Peyer's patch (tissue), 4 donors: ENCODE data around the gene CGRRF1. TPM values are rescaled to one million over a fixed set of nuclear protein-coding genes. Genes with fewer than 3 reads are reported as not detected.
A peak's percentile ranks its signal among the peaks of the same experiment; 100 is the strongest.

Experiments used
- DNase-seq, 3 donors: peaks; one replicate each; pipeline ENCODE4 v3.0.0-alpha.2; 2017 to 2019
- H3K27ac ChIP-seq, 4 donors: fragments of 200-600 bp; sonication (generic); one replicate each; pipeline ENCODE4 v1.5.1; 2016 to 2019
- H3K27me3 ChIP-seq, 2 donors: fragments of 200-600 bp; sonication (generic); one replicate each; pipeline ENCODE4 v1.5.1; 2019
- H3K36me3 ChIP-seq, 3 donors: fragments of 200-600 bp; sonication (generic); one replicate each; pipeline ENCODE4 v1.5.1; 2016 to 2019
- H3K4me1 ChIP-seq, 4 donors: fragments of 200-600 bp; sonication (generic); one replicate each; pipeline ENCODE4 v1.5.1; 2016 to 2019
- H3K4me3 ChIP-seq, 4 donors: fragments of 200-600 bp; sonication (generic); 1 replicate in 3 of 4; 2 replicates in 1 of 4; pipeline ENCODE4 v1.5.1; 2016 to 2019; ENCODE audit warnings: mild to moderate bottlenecking in 1 of 4
- H3K9me3 ChIP-seq, 4 donors: fragments of 200-600 bp; sonication (generic); one replicate each; pipeline ENCODE4 v1.5.1; 2016 to 2019; ENCODE audit warnings: mild to moderate bottlenecking in 1 of 4
- POLR2A ChIP-seq, 2 donors: fragments of 450-650 bp; IDR thresholded peaks; one replicate each; pipeline ENCODE4 v1.5.1; 2017; ENCODE audit warnings: antibody characterized with exemption in 2 of 2, mild to moderate bottlenecking in 2 of 2, moderate library complexity in 2 of 2
- total RNA-seq, 4 donors: library from RNA; depleted of rRNA; stranded (reverse); fragments of >200 nt; gene quantifications; one replicate each; pipeline ENCODE4 v1.1.0, GENCODE V29; 2016
- TF ChIP-seq, protein P1 (sequence below), 6 experiments: fragments of 450-650 bp in 4 of 6; fragments of 200-600 bp in 2 of 6; sonication (generic) in 1 of 6; IDR thresholded peaks; one replicate each; pipeline ENCODE4 v1.5.1; 2017 to 2019; ENCODE audit warnings: antibody characterized with exemption in 6 of 6, mild to moderate bottlenecking in 3 of 6, moderate library complexity in 1 of 6

Gene CGRRF1
- total RNA-seq, 4 donors from 2014 or later = 11.6 to 26.8 (median 19.0) TPM

DNA sequence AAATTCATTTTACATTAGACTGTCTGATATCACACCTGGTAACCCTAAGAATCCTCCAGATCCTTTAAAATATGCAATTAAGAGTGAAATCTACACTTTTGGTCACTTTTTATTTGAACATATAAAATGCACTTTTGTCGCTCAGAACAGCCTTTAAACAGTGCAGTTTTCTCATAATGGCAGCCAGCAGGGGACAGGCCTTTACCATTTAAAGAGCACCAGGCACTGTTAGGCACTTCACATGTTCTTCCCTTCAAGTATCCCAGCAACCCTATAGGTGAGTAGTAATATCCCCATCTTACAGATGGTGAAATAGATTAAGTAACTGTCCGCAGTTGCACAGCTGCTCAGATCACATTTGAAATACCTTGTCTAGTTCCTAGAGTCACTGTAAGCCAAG is 45.9 kb downstream of the CGRRF1 start:
- H3K27me3 ChIP-seq = peaks cover 0 to 3% of the 10 kb centered on the region in 2 donors
- no peak for DNase-seq
- no peak overlapping the region for H3K4me3 ChIP-seq
- H3K27ac ChIP-seq = no peak overlapping the region
- H3K36me3 ChIP-seq = no peaks in the 10 kb centered on the region
- H3K9me3 ChIP-seq = no peaks in the 10 kb centered on the region
- TF ChIP-seq POLR2A (IDR thresholded peaks at IDR 0.05) = no peak
- TF ChIP-seq, protein P1, sequence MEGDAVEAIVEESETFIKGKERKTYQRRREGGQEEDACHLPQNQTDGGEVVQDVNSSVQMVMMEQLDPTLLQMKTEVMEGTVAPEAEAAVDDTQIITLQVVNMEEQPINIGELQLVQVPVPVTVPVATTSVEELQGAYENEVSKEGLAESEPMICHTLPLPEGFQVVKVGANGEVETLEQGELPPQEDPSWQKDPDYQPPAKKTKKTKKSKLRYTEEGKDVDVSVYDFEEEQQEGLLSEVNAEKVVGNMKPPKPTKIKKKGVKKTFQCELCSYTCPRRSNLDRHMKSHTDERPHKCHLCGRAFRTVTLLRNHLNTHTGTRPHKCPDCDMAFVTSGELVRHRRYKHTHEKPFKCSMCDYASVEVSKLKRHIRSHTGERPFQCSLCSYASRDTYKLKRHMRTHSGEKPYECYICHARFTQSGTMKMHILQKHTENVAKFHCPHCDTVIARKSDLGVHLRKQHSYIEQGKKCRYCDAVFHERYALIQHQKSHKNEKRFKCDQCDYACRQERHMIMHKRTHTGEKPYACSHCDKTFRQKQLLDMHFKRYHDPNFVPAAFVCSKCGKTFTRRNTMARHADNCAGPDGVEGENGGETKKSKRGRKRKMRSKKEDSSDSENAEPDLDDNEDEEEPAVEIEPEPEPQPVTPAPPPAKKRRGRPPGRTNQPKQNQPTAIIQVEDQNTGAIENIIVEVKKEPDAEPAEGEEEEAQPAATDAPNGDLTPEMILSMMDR (IDR thresholded peaks at IDR 0.05) = no peak
- no peaks in the 10 kb centered on the region for H3K4me1 ChIP-seq

DNA sequence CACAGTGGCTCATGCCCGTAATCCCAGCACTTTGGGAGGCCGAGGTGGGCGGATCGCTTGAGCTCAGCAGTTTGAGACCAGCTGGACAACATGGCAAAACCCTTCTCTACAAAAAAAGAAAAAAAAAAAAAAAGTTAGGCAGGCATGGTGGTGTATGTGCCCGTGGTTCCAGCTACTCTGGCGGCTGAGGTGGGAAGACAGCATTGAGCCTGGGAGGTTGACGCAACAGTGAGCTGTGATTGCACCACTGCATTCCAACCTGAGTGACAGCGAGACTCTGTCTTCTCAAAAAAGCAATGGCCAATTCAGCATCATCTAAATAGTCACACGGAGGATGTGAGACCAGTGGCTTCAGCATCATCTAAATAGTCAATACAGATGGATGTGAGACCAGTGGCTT is 46.8 kb downstream of the CGRRF1 start:
- TF ChIP-seq, protein P1 (IDR thresholded peaks at IDR 0.05) = no peak
- no peak for TF ChIP-seq POLR2A (IDR thresholded peaks at IDR 0.05)
- no peaks in the 10 kb centered on the region for H3K9me3 ChIP-seq
- no peaks in the 10 kb centered on the region for H3K4me1 ChIP-seq
- no peak overlapping the region for H3K27ac ChIP-seq
- DNase-seq = no peak
- H3K4me3 ChIP-seq = no peak overlapping the region
- no peaks in the 10 kb centered on the region for H3K36me3 ChIP-seq
- peaks cover 0 to 3% of the 10 kb centered on the region in 2 donors for H3K27me3 ChIP-seq

DNA sequence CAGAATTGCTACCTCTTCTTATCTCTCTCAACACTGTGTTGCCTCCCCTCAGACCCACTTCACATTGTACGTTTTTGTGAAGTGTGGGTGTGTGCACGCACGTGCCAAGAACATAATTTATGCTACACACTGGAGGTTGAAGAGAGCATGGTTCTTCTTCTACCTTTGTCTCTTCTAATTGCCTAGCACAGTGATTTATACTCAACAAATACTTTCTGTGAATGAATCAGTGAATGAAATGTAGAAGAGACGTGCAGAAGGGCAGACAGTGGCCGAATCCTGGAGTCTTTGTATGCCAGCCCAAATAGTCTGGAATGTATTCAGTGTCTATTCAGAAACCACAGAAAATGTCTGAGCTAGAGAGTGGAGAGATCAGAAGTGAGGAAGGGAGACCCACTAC is 52.6 kb downstream of the CGRRF1 start:
- Histone ChIP-seq H3K9me3 (no peaks in the 10 kb centered on the region), H3K4me3 (no peak overlapping the region), H3K36me3 (no peaks in the 10 kb centered on the region), H3K4me1 (peaks cover 0 to 8% (median 1%) of the 10 kb centered on the region in 4 donors), H3K27ac (no peak overlapping the region), H3K27me3 (no peaks in the 10 kb centered on the region)
- TF ChIP-seq, protein P1 (IDR thresholded peaks at IDR 0.05) = no peak
- TF ChIP-seq POLR2A (IDR thresholded peaks at IDR 0.05) = no peak
- DNase-seq = no peak

DNA sequence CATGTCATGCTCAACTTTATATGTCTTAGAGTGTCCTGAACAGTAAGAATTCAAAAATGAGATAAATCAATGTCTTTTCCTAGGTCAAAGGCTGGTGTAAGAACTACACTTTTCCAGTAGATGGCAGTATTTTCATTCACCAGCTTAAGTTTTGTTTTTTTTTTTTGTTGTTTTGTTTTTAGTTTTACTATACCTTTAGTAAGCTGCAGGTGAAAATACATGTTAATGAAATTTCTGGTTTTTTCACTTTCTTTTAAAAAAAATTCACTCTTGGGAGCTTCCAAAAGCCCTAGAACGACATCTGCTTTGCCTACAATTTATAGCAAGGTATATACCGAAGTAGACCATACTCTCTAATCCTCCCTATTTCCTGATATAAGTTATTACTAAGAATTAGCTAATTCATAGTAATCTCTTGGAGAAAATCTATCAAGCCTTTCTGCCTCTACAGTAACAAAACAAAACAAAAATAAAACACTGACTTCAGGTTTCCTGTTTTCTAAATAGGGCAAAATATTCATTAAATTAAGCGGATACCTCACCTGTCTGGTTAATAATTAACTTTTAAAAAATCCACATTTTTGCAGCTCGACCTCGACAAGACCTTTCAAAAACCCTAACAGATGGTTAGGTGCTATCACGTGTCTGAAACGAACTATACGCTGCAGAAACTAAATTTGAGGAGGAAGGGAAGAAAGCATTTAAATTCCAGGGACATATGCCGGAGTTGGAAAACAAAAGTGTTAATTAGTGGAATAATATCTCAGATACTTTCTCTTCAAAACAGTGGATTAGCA is 54.6 kb downstream of the CGRRF1 start:
- peak overlapping the region; percentile 90 to 99 (median 99) for H3K27ac ChIP-seq
- TF ChIP-seq POLR2A (IDR thresholded peaks at IDR 0.05) = no peak
- TF ChIP-seq, protein P1 (IDR thresholded peaks at IDR 0.05) = peak; percentile 76 to 95 (median 86)
- H3K9me3 ChIP-seq = no peaks in the 10 kb centered on the region
- peaks cover 0 to 13% (median 3%) of the 10 kb centered on the region in 4 donors for H3K4me1 ChIP-seq
- H3K36me3 ChIP-seq = no peaks in the 10 kb centered on the region
- no peaks in the 10 kb centered on the region for H3K27me3 ChIP-seq
- DNase-seq = no peak
- H3K4me3 ChIP-seq = peak overlapping the region in 3 of 4 donors; percentile 74 to 87 (median 85)

DNA sequence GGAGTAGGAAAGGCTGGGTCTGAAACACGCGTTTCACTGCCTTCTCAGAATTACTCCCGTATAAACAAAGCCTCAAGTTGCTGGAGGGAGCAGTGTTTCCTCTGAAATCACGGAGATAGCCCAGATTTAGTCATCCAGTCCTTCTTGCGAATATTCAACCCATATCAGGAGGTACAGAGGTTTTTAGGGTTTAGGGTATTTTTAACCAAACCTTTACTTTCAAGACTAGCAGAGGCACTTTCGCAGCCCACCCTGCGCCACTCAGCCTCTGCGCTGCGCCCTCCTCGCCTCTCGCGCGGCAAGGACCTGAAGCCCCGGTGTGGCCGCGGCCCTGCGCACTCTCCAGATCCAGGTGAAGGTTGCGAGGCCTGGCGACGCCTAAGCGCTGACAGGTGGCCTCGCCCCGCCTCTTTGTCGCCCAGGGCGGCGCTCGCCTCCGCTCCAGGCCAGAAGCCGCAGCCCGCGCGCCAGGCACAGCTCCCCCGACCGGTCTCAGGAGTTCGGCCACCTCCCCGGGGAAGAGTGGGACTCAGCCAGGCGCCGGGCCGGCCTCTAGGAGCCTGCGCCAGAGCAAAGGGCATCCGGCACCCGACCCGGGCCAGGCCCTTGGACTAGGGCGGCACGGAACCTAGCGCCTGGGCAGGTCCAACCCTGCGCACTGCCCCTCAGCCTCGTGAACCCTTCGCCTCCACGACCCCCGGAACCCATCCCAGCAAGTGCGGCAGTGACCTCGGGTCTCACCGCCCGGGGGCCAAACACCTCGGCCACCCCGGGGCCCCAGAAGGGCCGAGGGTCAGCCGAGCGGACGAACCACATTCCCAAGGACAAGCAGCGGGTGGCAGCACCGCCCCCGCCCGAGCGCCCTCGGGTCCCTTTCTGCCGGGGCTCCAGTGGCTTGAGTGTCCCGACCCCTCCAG is 55.4 kb downstream of the CGRRF1 start:
- DNase-seq = peak; percentile 83 to 95 (median 94)

More for the DNA sequence above, 55.4 kb downstream of the CGRRF1 start:
- H3K4me1 ChIP-seq = peaks cover 0 to 17% (median 3%) of the 10 kb centered on the region in 4 donors
- no peaks in the 10 kb centered on the region for H3K36me3 ChIP-seq
- no peaks in the 10 kb centered on the region for H3K9me3 ChIP-seq
- H3K27me3 ChIP-seq = no peaks in the 10 kb centered on the region
- TF ChIP-seq, protein P1 (IDR thresholded peaks at IDR 0.05) = peak in 3 of 6 experiments; percentile 3 to 11 (median 5)
- TF ChIP-seq POLR2A (IDR thresholded peaks at IDR 0.05) = peak; percentile 95 to 97
- H3K27ac ChIP-seq = peak overlapping the region; percentile 90 to 99 (median 99)
- H3K4me3 ChIP-seq = peak overlapping the region; percentile 74 to 87 (median 80)
